CD1c-positive myeloid dendritic cell (primary cell): ENCODE results near the gene CR1.
"Not testable (repeated sequence)": the region's sequence is repeated elsewhere in the genome, so short reads cannot be mapped to it uniquely, and the experiment has no call there.

Source experiments
- DNase-seq: peaks from one replicate; pipeline ENCODE4 v3.0.0-alpha.2; 2016; ENCODE audit errors: extremely low spot score

Gene CR1

GRCh38 chr1:207644166-207644851, 148.4 kb downstream of the CR1 start:
- no peak for DNase-seq

- peak; percentile 91 for DNase-seq
These were observed 149.1 kb downstream of the CR1 start, which contains the start of gene CR1L for GRCh38 chr1:207644852-207645634. CR1L (plus strand) TSS chr1:207645133; CDS start chr1:207645234, 101 bp downstream.

- no peak for DNase-seq
These were observed 149.7 kb downstream of the CR1 start for GRCh38 chr1:207645635-207646081.

- DNase-seq = no peak
These were observed 150.2 kb downstream of the CR1 start for GRCh38 chr1:207646171-207646570.

- DNase-seq = no peak
These were observed 151.1 kb downstream of the CR1 start for GRCh38 chr1:207646944-207647579.

GRCh38 chr1:207647671-207648333, 151.8 kb downstream of the CR1 start:
- no peak for DNase-seq

GRCh38 chr1:207648334-207649209, 152.6 kb downstream of the CR1 start:
- no peak for DNase-seq

GRCh38 chr1:207649210-207649753, 153.3 kb downstream of the CR1 start:
- no peak for DNase-seq

GRCh38 chr1:207649865-207650580, 154.1 kb downstream of the CR1 start:
- DNase-seq = no peak

GRCh38 chr1:207651583-207651982, 155.6 kb downstream of the CR1 start:
- no peak for DNase-seq

- no peak for DNase-seq
These were observed 158.4 kb downstream of the CR1 start for GRCh38 chr1:207654320-207654719.

GRCh38 chr1:207658408-207658807, 162.5 kb downstream of the CR1 start:
- no peak for DNase-seq

GRCh38 chr1:207658904-207659485, 163.0 kb downstream of the CR1 start:
- no peak for DNase-seq

GRCh38 chr1:207659545-207660153, 163.7 kb downstream of the CR1 start:
- DNase-seq = no peak

GRCh38 chr1:207661420-207661819, 165.5 kb downstream of the CR1 start:
- not testable (repeated sequence) for DNase-seq

GRCh38 chr1:207666342-207666741, 170.4 kb downstream of the CR1 start:
- no peak for DNase-seq

- DNase-seq = no peak
These were observed 173.6 kb downstream of the CR1 start for GRCh38 chr1:207669528-207670009.

GRCh38 chr1:207670192-207670591, 174.2 kb downstream of the CR1 start:
- DNase-seq = no peak

GRCh38 chr1:207670997-207671396, 175.0 kb downstream of the CR1 start:
- DNase-seq = no peak
